Coronary artery (tissue), 2 donors: ENCODE measurements around the gene NBPF3.

Experiments
- DNase-seq: peaks from one replicate; pipeline ENCODE4 v3.0.0-alpha.2; 2017; ENCODE audit warnings: low spot score
- H3K27ac ChIP-seq, 2 donors: fragments of 200-600 bp; sonication (generic); one replicate each; pipeline ENCODE4 v1.5.1; 2016 to 2019
- H3K4me3 ChIP-seq: fragments of 200-600 bp; sonication (generic); 2 replicates; pipeline ENCODE4 v1.5.1; 2016; ENCODE audit warnings: mild to moderate bottlenecking, moderate library complexity
- TF ChIP-seq, protein P1 (sequence below): fragments of 200-600 bp; sonication (generic); IDR thresholded peaks from one replicate; pipeline ENCODE4 v1.5.1; 2019; ENCODE audit warnings: antibody characterized with exemption

The NBPF3 gene

GRCh38 chr1:21520899-21521716 is 81.2 kb downstream of the NBPF3 start:
- H3K4me3 ChIP-seq, result no peak overlapping the region
- no peak overlapping the region for H3K27ac ChIP-seq
- TF ChIP-seq, protein P1, sequence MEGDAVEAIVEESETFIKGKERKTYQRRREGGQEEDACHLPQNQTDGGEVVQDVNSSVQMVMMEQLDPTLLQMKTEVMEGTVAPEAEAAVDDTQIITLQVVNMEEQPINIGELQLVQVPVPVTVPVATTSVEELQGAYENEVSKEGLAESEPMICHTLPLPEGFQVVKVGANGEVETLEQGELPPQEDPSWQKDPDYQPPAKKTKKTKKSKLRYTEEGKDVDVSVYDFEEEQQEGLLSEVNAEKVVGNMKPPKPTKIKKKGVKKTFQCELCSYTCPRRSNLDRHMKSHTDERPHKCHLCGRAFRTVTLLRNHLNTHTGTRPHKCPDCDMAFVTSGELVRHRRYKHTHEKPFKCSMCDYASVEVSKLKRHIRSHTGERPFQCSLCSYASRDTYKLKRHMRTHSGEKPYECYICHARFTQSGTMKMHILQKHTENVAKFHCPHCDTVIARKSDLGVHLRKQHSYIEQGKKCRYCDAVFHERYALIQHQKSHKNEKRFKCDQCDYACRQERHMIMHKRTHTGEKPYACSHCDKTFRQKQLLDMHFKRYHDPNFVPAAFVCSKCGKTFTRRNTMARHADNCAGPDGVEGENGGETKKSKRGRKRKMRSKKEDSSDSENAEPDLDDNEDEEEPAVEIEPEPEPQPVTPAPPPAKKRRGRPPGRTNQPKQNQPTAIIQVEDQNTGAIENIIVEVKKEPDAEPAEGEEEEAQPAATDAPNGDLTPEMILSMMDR, result no peak
- DNase-seq, result no peak

DNA sequence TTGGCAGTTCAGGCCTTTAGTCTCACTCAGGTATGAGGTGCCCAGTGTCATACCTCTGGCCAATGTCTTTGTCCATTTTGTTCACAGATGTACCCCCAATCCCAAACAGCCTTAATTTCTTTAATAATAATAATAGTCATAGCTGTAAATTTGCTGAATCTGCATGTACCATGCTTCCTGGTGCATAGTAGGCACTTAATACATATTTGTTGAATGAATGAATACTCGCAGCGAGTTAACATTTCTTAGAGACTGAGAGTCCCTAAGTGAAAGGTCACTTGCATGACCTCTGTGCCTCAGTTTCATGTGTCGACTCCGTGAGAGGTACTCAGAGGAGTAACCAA is 81.8 kb downstream of the NBPF3 start:
- no peak for DNase-seq
- H3K27ac ChIP-seq, result no peak overlapping the region
- no peak overlapping the region for H3K4me3 ChIP-seq
- TF ChIP-seq, protein P1, result no peak

- TF ChIP-seq, protein P1, result no peak
- no peak overlapping the region for H3K27ac ChIP-seq
- H3K4me3 ChIP-seq, result no peak overlapping the region
- no peak for DNase-seq
Measured at GRCh38 chr1:21522525-21523038, 82.6 kb downstream of the NBPF3 start.

DNA sequence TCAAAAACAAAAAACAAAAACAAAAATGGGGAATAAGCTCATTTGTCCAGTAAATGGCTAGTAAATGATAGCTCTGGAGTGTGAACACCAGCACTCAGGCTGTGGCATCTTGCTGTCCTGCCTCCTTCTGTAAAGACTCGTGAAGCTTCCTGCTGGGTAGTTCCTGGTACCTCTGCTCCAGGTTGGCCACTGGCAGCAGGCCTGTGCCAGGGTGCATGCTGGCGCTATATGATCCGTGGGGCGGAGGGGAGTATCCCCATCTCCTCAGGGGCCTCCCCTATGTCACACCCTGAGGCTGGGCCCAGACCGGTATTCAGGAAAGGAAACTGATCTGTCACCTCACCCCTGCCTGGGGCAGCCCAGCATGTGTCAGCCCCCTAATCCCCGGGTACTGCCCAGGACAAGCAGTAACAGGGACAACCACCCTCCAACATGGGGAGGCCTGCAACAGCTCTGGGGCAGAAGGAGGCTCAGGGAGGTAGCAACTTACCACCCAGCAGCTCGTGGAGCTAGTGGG is 83.4 kb downstream of the NBPF3 start:
- no peak for DNase-seq
- H3K4me3 ChIP-seq, result no peak overlapping the region
- H3K27ac ChIP-seq, result no peak overlapping the region
- TF ChIP-seq, protein P1, result no peak

- Histone ChIP-seq H3K4me3 (no peak overlapping the region), H3K27ac (no peak overlapping the region)
- DNase-seq, result no peak
- TF ChIP-seq, protein P1, result no peak
Measured at GRCh38 chr1:21524220-21524619, 84.3 kb downstream of the NBPF3 start.

GRCh38 chr1:21524686-21525339 is 84.9 kb downstream of the NBPF3 start:
- H3K4me3 ChIP-seq, result no peak overlapping the region
- no peak for DNase-seq
- H3K27ac ChIP-seq, result peak overlapping the region in 1 of 2 donors; percentile 33
- TF ChIP-seq, protein P1, result no peak
